ENCODE results near the gene GPS2. TPM values are rescaled to one million over a fixed set of nuclear protein-coding genes. Genes with fewer than 3 reads are reported as not detected.

The GPS2 gene
- total and polyA plus RNA-seq, 2 of the 4 experiments (the other 2 are of a cell fraction), result 36.2 to 50.9 TPM

DNA sequence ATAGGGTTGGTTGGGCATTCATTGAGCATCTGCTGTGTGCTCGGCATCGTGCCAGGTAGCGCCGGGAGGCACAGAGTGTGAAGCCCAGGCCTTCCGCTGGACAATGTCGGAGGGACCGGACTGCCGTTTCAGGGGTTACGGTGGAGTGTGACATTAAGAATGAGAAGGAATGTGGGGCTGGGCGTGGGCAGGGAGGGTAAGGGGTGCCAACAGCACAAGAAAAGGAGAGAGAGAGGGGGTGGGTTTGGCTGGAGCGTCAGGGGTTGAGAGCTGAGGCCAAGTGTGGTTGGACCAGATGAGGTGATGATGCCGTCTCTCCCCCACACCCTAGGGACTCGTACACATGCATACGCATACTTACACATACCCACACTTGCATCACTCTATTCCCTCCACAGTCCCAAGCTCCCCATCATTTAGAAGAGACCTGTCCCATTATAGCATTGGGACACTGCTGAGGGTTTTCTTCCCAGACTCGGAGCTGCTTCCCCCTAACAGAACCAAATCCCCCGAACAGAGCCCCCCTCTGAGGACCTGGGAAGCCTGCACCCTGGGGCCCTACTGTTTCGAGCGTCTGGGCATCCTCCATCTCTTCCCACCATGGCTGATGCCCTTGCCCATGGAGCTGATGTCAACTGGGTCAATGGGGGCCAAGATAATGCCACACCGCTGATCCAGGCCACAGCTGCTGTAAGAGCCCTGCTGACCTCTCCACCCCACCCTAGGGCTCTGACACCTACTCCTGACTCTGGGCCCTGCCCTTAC, 33.5 kb upstream of the GPS2 start:
- H2BK15ac ChIP-seq (ENCODE audit: low read depth, low read length), result no peak overlapping the region
- H2AK5ac ChIP-seq (ENCODE audit: low read depth, low read length), result peak overlapping the region; percentile 27; the same call in 1 of the 2 replicates
- in situ Hi-C loops (cut with MboI; ENCODE audit: low sequenced_read_pairs) (no loop called here), intact Hi-C loops (cut with micrococcal nuclease) (no loop called here), dilution Hi-C loops (cut with HindIII; ENCODE audit: low sequenced_read_pairs, unreplicated experiment) (no loop called here)
- peaks cover 19% of the 10 kb centered on the region for H3K4me1 ChIP-seq (ENCODE audit: control insufficient read depth, insufficient read depth, low read length)
- no peak overlapping the region for H3K4me2 ChIP-seq (ENCODE audit: low read depth, low read length)
- no peak overlapping the region for H4K91ac ChIP-seq (ENCODE audit: insufficient read depth, low read depth, low read length)
- 91% methylated on average over 8 of the region's 19 CpGs; no CpG with 5 or more reads in 1 of the 2 experiments for WGBS, 2 experiments (ENCODE audit: extremely low coverage in 2 of 2, insufficient read length in 1 of 2)
- H2BK120ac ChIP-seq (ENCODE audit: low read depth, low read length), result no peak overlapping the region
- no peak overlapping the region for H4K5ac ChIP-seq (ENCODE audit: low read depth, low read length)
- ChIA-PET POLR2A (ENCODE audit: unreplicated experiment) (no interaction called here), CTCF (interaction anchor here (0.7 to 1.4 kb wide), 2 partner anchors 8 to 10 kb away, joined by 3 read pairs; no protein-coding TSS in a partner anchor)
- H3K79me1 ChIP-seq (ENCODE audit: low read depth in 1 of 2, low read length in 2 of 2), result peaks cover 9 to 38% of the 10 kb centered on the region in 2 experiments; a peak in 3 of 4 replicates
- no peak overlapping the region for H3K4me3 ChIP-seq (ENCODE audit: insufficient read depth, low read depth, low read length)
- BruUV-seq (replicated peaks), result no TSS peak
- H2AFZ ChIP-seq (replicated peaks; ENCODE audit: low read length, poor library complexity), result no peak overlapping the region
- H3K23ac ChIP-seq (ENCODE audit: low read depth, low read length), result peak overlapping the region; percentile 19; the same call in 1 of the 2 replicates
- ATAC-seq (ENCODE audit: low read depth) (no peak), DNase-seq (peak; percentile 47)
- no peak overlapping the region for H3K56ac ChIP-seq (ENCODE audit: extremely low read depth, insufficient read depth, low read length)
- H3K14ac ChIP-seq (replicated peaks; ENCODE audit: low read depth, low read length), result no peak overlapping the region
- H2BK5ac ChIP-seq (ENCODE audit: low read depth, low read length, poor library complexity, severe bottlenecking), result no peak overlapping the region
- H2AK9ac ChIP-seq (replicated peaks; ENCODE audit: low read depth, low read length, poor library complexity), result peak overlapping the region; percentile 44
- H3K9me1 ChIP-seq (ENCODE audit: insufficient read depth, low read length), result peaks cover 8% of the 10 kb centered on the region
- H3K4ac ChIP-seq (ENCODE audit: low read depth, low read length), result no peak overlapping the region; the same call in 1 of the 2 replicates
- peaks cover 19% of the 10 kb centered on the region for H4K20me1 ChIP-seq (ENCODE audit: insufficient read depth, low read length)
- H3K27ac ChIP-seq (ENCODE audit: insufficient read depth, low read length), result no peak overlapping the region
- no peak overlapping the region for H3K9ac ChIP-seq (ENCODE audit: low read depth, low read length)
- H3K27me3 ChIP-seq (ENCODE audit: control insufficient read depth, insufficient read depth, low read length), result peaks cover 8% of the 10 kb centered on the region
- H3K36me3 ChIP-seq (ENCODE audit: control insufficient read depth, insufficient read depth, low read length), result no peaks in the 10 kb centered on the region
- H4K8ac ChIP-seq (ENCODE audit: low read depth in 2 of 2, low read length in 2 of 2), result no peak overlapping the region
- TF ChIP-seq, protein P1, sequence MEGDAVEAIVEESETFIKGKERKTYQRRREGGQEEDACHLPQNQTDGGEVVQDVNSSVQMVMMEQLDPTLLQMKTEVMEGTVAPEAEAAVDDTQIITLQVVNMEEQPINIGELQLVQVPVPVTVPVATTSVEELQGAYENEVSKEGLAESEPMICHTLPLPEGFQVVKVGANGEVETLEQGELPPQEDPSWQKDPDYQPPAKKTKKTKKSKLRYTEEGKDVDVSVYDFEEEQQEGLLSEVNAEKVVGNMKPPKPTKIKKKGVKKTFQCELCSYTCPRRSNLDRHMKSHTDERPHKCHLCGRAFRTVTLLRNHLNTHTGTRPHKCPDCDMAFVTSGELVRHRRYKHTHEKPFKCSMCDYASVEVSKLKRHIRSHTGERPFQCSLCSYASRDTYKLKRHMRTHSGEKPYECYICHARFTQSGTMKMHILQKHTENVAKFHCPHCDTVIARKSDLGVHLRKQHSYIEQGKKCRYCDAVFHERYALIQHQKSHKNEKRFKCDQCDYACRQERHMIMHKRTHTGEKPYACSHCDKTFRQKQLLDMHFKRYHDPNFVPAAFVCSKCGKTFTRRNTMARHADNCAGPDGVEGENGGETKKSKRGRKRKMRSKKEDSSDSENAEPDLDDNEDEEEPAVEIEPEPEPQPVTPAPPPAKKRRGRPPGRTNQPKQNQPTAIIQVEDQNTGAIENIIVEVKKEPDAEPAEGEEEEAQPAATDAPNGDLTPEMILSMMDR (conservative IDR thresholded peaks at IDR 0.05; ENCODE audit: low read depth, low read length), result no peak
- TF ChIP-seq CEBPB (IDR thresholded peaks at IDR 0.05; ENCODE audit: low read depth, low read length), result peak; percentile 48; the same call in 1 of the 2 replicates
- H2BK20ac ChIP-seq (ENCODE audit: low read depth, low read length), result no peak overlapping the region
- no peak overlapping the region for H3K18ac ChIP-seq (ENCODE audit: low read depth, low read length)
- H3K9me3 ChIP-seq (ENCODE audit: control insufficient read depth, insufficient read depth, low read length), result no peaks in the 10 kb centered on the region

All from IMR-90 (cell line).